HepG2 (cell line): Measurements from ENCODE around the gene IGF2. TPM values are rescaled to one million over a fixed set of nuclear protein-coding genes. Genes with fewer than 3 reads are reported as not detected.

Experiments used
- ATAC-seq: fragments of 200-7000 bp; cut with Tn5 transposase; 3 replicates; pipeline ENCODE4 v1.9.1; 2020; ENCODE audit warnings: mild to moderate bottlenecking, moderate library complexity
- BruUV-seq: library from RNA; stranded (reverse); fragments of 400-500 nt; replicated peaks from 2 replicates; lab custom pipeline; 2021; lab: Mats Ljungman, UMichigan
- CTCF ChIA-PET: fragments of 300-600 bp; formaldehyde crosslinking; extraction: SDS; loops from one replicate; lab custom pipeline; 2021; ENCODE audit warnings: low total read pairs, inconsistent platforms, low intra/inter-chr PET ratio; lab: Yijun Ruan, JAX
- POLR2A ChIA-PET: fragments of 350-600 bp; sonication (Branson Sonifier 250); formaldehyde crosslinking; loops from one replicate; lab custom pipeline; 2020; ENCODE audit warnings: antibody characterized with exemption, inconsistent platforms; lab: Yijun Ruan, JAX
- DNase-seq: peaks from one replicate; pipeline ENCODE4 v3.0.0-alpha.2; 2015; ENCODE audit warnings: low spot score
- FAIRE-seq: peaks from 3 replicates; lab custom pipeline; 2011; peaks lifted over from hg19 to GRCh38; lab: Jason Lieb, UNC
- H2AFZ ChIP-seq: one replicate; pipeline ENCODE4 v1.6.1; 2011; ENCODE audit warnings: low read length, inconsistent platforms
- H3K27ac ChIP-seq: fragments of 300-600 bp; 3 replicates; pipeline ENCODE4 v1.8.0; 2011; ENCODE audit warnings: mixed run types, mild to moderate bottlenecking, mixed read lengths, low read length, inconsistent platforms; ENCODE audit not compliant: insufficient read depth; ENCODE audit errors: extremely low read length
- H3K27me3 ChIP-seq, 2 experiments: fragments of 200-600 bp in 1 of 2; 2 replicates in 1 of 2; 3 replicates in 1 of 2; pipeline versions ENCODE4 v1.6.0 to v1.8.0; 2011; ENCODE audit warnings: low read length in 2 of 2, mild to moderate bottlenecking in 2 of 2, moderate library complexity in 2 of 2, inconsistent platforms in 1 of 2; ENCODE audit not compliant: insufficient read depth in 2 of 2, control insufficient read depth in 1 of 2
- H3K36me3 ChIP-seq, 2 experiments: fragments of 200-600 bp in 1 of 2; replicated peaks in 1 of 2; 2 replicates in 1 of 2; 3 replicates in 1 of 2; pipeline versions ENCODE4 v1.5.1 to v1.8.0; 2011; ENCODE audit warnings: low read length in 2 of 2, inconsistent platforms in 1 of 2; ENCODE audit not compliant: insufficient read depth in 2 of 2, control insufficient read depth in 1 of 2
- H3K4me1 ChIP-seq: 2 replicates; pipeline ENCODE4 v1.5.1; 2012; ENCODE audit warnings: low read length, inconsistent platforms; ENCODE audit not compliant: insufficient read depth
- H3K4me2 ChIP-seq: 2 replicates; pipeline ENCODE4 v1.6.0; 2011; ENCODE audit warnings: low read depth, low read length, inconsistent platforms
- H3K4me3 ChIP-seq, 3 experiments: fragments of 200-600 bp in 1 of 3; sonication (generic), shearing (Covaris generic) in 1 of 3; replicated peaks in 1 of 3; 2 replicates each; pipeline ENCODE4 v1.5.1; 2011 to 2016; ENCODE audit warnings: low read length in 3 of 3, inconsistent platforms in 2 of 3, low read depth in 2 of 3, mild to moderate bottlenecking in 2 of 3, control low read depth in 1 of 3, mixed read lengths in 1 of 3; ENCODE audit not compliant: insufficient read depth in 1 of 3
- H3K79me2 ChIP-seq: one replicate; pipeline ENCODE4 v1.6.1; 2011; ENCODE audit warnings: low read length, inconsistent platforms; ENCODE audit not compliant: insufficient read depth
- H3K9ac ChIP-seq: 2 replicates; pipeline ENCODE4 v1.6.0; 2011; ENCODE audit warnings: mild to moderate bottlenecking, low read depth, low read length, inconsistent platforms; ENCODE audit not compliant: insufficient read depth
- H3K9me3 ChIP-seq: 2 replicates; pipeline ENCODE4 v1.5.1; 2012; ENCODE audit warnings: mild to moderate bottlenecking, low read length
- H4K20me1 ChIP-seq: 2 replicates; pipeline ENCODE4 v1.6.0; 2011; ENCODE audit warnings: inconsistent platforms, mild to moderate bottlenecking, low read length, moderate library complexity; ENCODE audit not compliant: insufficient read depth
- AGO2 ChIP-seq: fragments of 200-400 bp; formaldehyde crosslinking; optimal IDR thresholded peaks from 2 replicates; pipeline ENCODE3; 2017; ENCODE audit warnings: mild to moderate bottlenecking, low read depth, low read length, moderate library complexity
- FOXC1 ChIP-seq: sonication (generic); formaldehyde crosslinking; IDR thresholded peaks from 2 replicates; pipeline ENCODE4 v1.8.0; 2022; ENCODE audit warnings: mild to moderate bottlenecking, missing genetic modification reagents, borderline replicate concordance
- GLI4 ChIP-seq: sonication (generic); formaldehyde crosslinking; IDR thresholded peaks from 2 replicates; pipeline ENCODE4 v1.5.1; 2020; ENCODE audit warnings: missing genetic modification reagents, mild to moderate bottlenecking, moderate library complexity, borderline replicate concordance
- HMG20A ChIP-seq: IDR thresholded peaks from 2 replicates; pipeline ENCODE4 v1.6.1; 2016; ENCODE audit warnings: borderline replicate concordance
- PHF5A ChIP-seq: IDR thresholded peaks from one replicate; pipeline ENCODE4 v1.6.1; 2018; ENCODE audit warnings: low read depth, missing genetic modification reagents; ENCODE audit not compliant: unreplicated experiment
- SMC3 ChIP-seq: IDR thresholded peaks from 2 replicates; pipeline ENCODE4 v1.6.1; 2011; ENCODE audit warnings: low read length, improper control_type of control experiment
- THAP8 ChIP-seq: sonication (generic); formaldehyde crosslinking; IDR thresholded peaks from 2 replicates; pipeline ENCODE4 v1.5.1; 2020; ENCODE audit warnings: missing genetic modification reagents, mild to moderate bottlenecking, borderline replicate concordance
- ZFP36L1 ChIP-seq: sonication (generic); formaldehyde crosslinking; IDR thresholded peaks from 2 replicates; pipeline ENCODE4 v1.8.0; 2022; ENCODE audit warnings: mild to moderate bottlenecking, missing genetic modification reagents, moderate library complexity
- ZFP82 ChIP-seq: sonication (generic); formaldehyde crosslinking; IDR thresholded peaks from 2 replicates; pipeline ENCODE4 v1.5.1; 2020; ENCODE audit warnings: mild to moderate bottlenecking, missing genetic modification reagents, borderline replicate concordance
- ZNF460 ChIP-seq: sonication (generic); formaldehyde crosslinking; IDR thresholded peaks from 2 replicates; pipeline ENCODE4 v1.5.1; 2020; ENCODE audit warnings: missing genetic modification reagents, mild to moderate bottlenecking, borderline replicate concordance
- ZNF513 ChIP-seq: sonication (generic); formaldehyde crosslinking; conservative IDR thresholded peaks from 2 replicates; pipeline ENCODE4 v1.5.0; 2020; ENCODE audit warnings: missing genetic modification reagents
- ZNF670 ChIP-seq: sonication (generic); formaldehyde crosslinking; IDR thresholded peaks from 2 replicates; pipeline ENCODE4 v1.8.0; 2022; ENCODE audit warnings: mild to moderate bottlenecking, missing genetic modification reagents, borderline replicate concordance
- ZNF784 ChIP-seq: sonication (generic); formaldehyde crosslinking; IDR thresholded peaks from 2 replicates; pipeline ENCODE4 v1.5.1; 2020; ENCODE audit warnings: missing genetic modification reagents, mild to moderate bottlenecking, borderline replicate concordance
- ZSCAN12 ChIP-seq: sonication (generic); formaldehyde crosslinking; IDR thresholded peaks from 2 replicates; pipeline ENCODE4 v1.9.0; 2021; ENCODE audit warnings: mild to moderate bottlenecking, missing genetic modification reagents
- WGBS: methylation state at CpG from one replicate; pipeline ENCODE4 v1.1.6; 2017; ENCODE audit warnings: low lambda C conversion rate; 5-methylcytosine and 5-hydroxymethylcytosine counted together
- in situ Hi-C: cut with HindIII; loops from 2 replicates; pipeline ENCODE4 v1.10.0; 2017; ENCODE audit warnings: low pct_unique_long_range_greater_than_20kb; ENCODE audit not compliant: extremely low pct_ligation_motif_present
- intact Hi-C: fragments of 100-400 bp; cut with micrococcal nuclease; formaldehyde crosslinking; loops from one replicate; pipeline ENCODE4 v1.10.0; 2022; ENCODE audit not compliant: unreplicated experiment
- polyA plus RNA-seq, 8 experiments: library from polyadenylated mRNA; depleted of rRNA in 3 of 8; stranded (reverse) in 7 of 8; unstranded in 1 of 8; fragments of >200 nt; fragmentation: Illumina TruSeq in 4 of 8; extraction: Trizol in 4 of 8; gene quantifications; 2 replicates each; pipeline versions ENCODE4 v1.2.1 to v1.2.3, GENCODE V29; 2011 to 2016; ENCODE audit warnings: low read depth in 4 of 8, missing spikeins in 1 of 8, mixed read lengths in 1 of 8; ENCODE audit not compliant: insufficient read depth in 1 of 8
- total RNA-seq, 5 experiments: library from RNA; depleted of rRNA; stranded (reverse); fragments of >200 nt; fragmentation: Illumina TruSeq; extraction: Trizol; gene quantifications; 2 replicates each; pipeline ENCODE4 v1.2.3, GENCODE V29; 2016; ENCODE audit warnings: low read depth in 1 of 5

IGF2 gene
- total and polyA plus RNA-seq, 2 of the 13 experiments (the other 11 are each of a cell fraction or from before 2014, with no cell fraction given): 79.1 to 254 TPM

GRCh38 chr11:2186669-2187279 lies 47.6 kb upstream of the IGF2 start (continued):
- no peak for TF ChIP-seq FOXC1 (CRISPR knock-in tag)
- no peak for TF ChIP-seq ZNF670 (CRISPR knock-in tag)
- TF ChIP-seq HMG20A: no peak
- TF ChIP-seq ZFP82: no peak
- TF ChIP-seq ZNF784 (CRISPR knock-in tag): no peak
- no peak for TF ChIP-seq AGO2
- no peak for TF ChIP-seq ZSCAN12 (CRISPR knock-in tag)
- TF ChIP-seq SMC3: peak; percentile 58
- TF ChIP-seq THAP8: no peak
- no peak for TF ChIP-seq ZFP36L1 (CRISPR knock-in tag)

- ATAC-seq (no peak), FAIRE-seq (no peak), DNase-seq (no peak)
- Histone ChIP-seq H3K27ac (no peak overlapping the region), H3K36me3 (no peaks in the 10 kb centered on the region), H2AFZ (no peak overlapping the region), H3K27me3 (peaks cover 4 to 70% of the 10 kb centered on the region in 2 experiments), H3K4me2 (no peak overlapping the region), H3K4me3 (no peak overlapping the region), H3K9ac (no peak overlapping the region), H3K79me2 (no peaks in the 10 kb centered on the region), H4K20me1 (no peaks in the 10 kb centered on the region), H3K9me3 (no peaks in the 10 kb centered on the region), H3K4me1 (peaks cover 9% of the 10 kb centered on the region)
- 48% methylated on average over 5 of the region's 23 CpGs for WGBS
- TF ChIP-seq PHF5A (CRISPR knock-in tag) (no peak), ZNF460 (no peak), ZNF513 (CRISPR knock-in tag) (no peak), GLI4 (CRISPR knock-in tag) (no peak)
- no TSS peak for BruUV-seq
- ChIA-PET POLR2A (no interaction called here), CTCF (interaction anchor here (2.3 kb wide), 1 partner anchor 114 kb away, joined by 28 read pairs; no protein-coding TSS in a partner anchor)
- in situ Hi-C loops: no loop called here
- intact Hi-C loops: loop anchor here (1.0 kb wide), 1 partner anchor 114 kb away; no protein-coding TSS in a partner anchor
These were observed 46.3 kb upstream of the IGF2 start for GRCh38 chr11:2185324-2186085.
